Epithelial cell of proximal tubule (primary cell): Measurements from ENCODE around the gene WDR86. TPM values are rescaled to one million over a fixed set of nuclear protein-coding genes. Genes with fewer than 3 reads are reported as not detected.

Experiments
- DNase-seq: peaks from one replicate; pipeline ENCODE4 v3.0.0-alpha.2; 2011; ENCODE audit warnings: low read depth
- H3K4me3 ChIP-seq: 2 replicates; pipeline ENCODE4 v1.5.1; 2011; ENCODE audit warnings: low read depth, mild to moderate bottlenecking, low read length
- CTCF ChIP-seq: conservative IDR thresholded peaks from 2 replicates; pipeline ENCODE4 v1.5.1; 2012; ENCODE audit warnings: low read depth, mild to moderate bottlenecking, low read length
- total RNA-seq: library from RNA; depleted of rRNA; stranded (reverse); fragments of >200 nt; gene quantifications from 2 replicates; pipeline ENCODE4 v1.2.3, GENCODE V29; 2015

WDR86 gene
- total RNA-seq, 1 donor from 2014 or later, result 3.1 TPM

GRCh38 chr7:151380199-151381097, 29.4 kb downstream of the WDR86 start:
- no peak for TF ChIP-seq CTCF
- H3K4me3 ChIP-seq, result no peak overlapping the region
- DNase-seq, result no peak

GRCh38 chr7:151379534-151380198, 30.2 kb downstream of the WDR86 start:
- no peak overlapping the region for H3K4me3 ChIP-seq
- no peak for TF ChIP-seq CTCF
- DNase-seq, result no peak

GRCh38 chr7:151379193-151379520, 30.7 kb downstream of the WDR86 start:
- no peak overlapping the region for H3K4me3 ChIP-seq
- DNase-seq, result no peak
- TF ChIP-seq CTCF, result no peak

GRCh38 chr7:151378496-151379192, 31.2 kb downstream of the WDR86 start:
- no peak overlapping the region for H3K4me3 ChIP-seq
- DNase-seq, result no peak
- TF ChIP-seq CTCF, result no peak

- no peak for TF ChIP-seq CTCF
- no peak for DNase-seq
- H3K4me3 ChIP-seq, result no peak overlapping the region
These were observed 31.8 kb downstream of the WDR86 start for GRCh38 chr7:151378011-151378410.

GRCh38 chr7:151377406-151377805, 32.4 kb downstream of the WDR86 start:
- H3K4me3 ChIP-seq, result no peak overlapping the region
- DNase-seq, result no peak
- no peak for TF ChIP-seq CTCF
